HCEC 1CT (cell line): ENCODE data around the gene GLT6D1.
"Not testable (repeated sequence)": the region's sequence is repeated elsewhere in the genome, so short reads cannot be mapped to it uniquely, and the experiment has no call there.

Experiments
- DNase-seq: peaks from one replicate; pipeline ENCODE4 v3.0.0-alpha.2; 2017

GLT6D1 gene

GRCh38 chr9:135639196-135639595 is at the start of gene GLT6D1:
TSS of gene GLT6D1 (minus strand) at chr9:135639540. CDS start at chr9:135639187, 353 bp downstream.
- DNase-seq: no peak

GRCh38 chr9:135689011-135689410 is 49.7 kb upstream of the GLT6D1 start:
- no peak for DNase-seq

- no peak for DNase-seq
These were observed 47.9 kb upstream of the GLT6D1 start for GRCh38 chr9:135687216-135687615.

- DNase-seq: no peak
These were observed 45.4 kb upstream of the GLT6D1 start for GRCh38 chr9:135684691-135685090.

GRCh38 chr9:135683401-135684034 is 44.2 kb upstream of the GLT6D1 start:
- no peak for DNase-seq

GRCh38 chr9:135681161-135681560 is 41.8 kb upstream of the GLT6D1 start:
- no peak for DNase-seq

GRCh38 chr9:135680056-135680455 is 40.7 kb upstream of the GLT6D1 start:
- no peak for DNase-seq

- no peak for DNase-seq
These were observed 39.1 kb upstream of the GLT6D1 start for GRCh38 chr9:135678236-135679017.

- no peak for DNase-seq
These were observed 38.4 kb upstream of the GLT6D1 start for GRCh38 chr9:135677641-135678168.

GRCh38 chr9:135676891-135677290 is 37.6 kb upstream of the GLT6D1 start:
- no peak for DNase-seq

GRCh38 chr9:135674977-135675376 is 35.6 kb upstream of the GLT6D1 start:
- no peak for DNase-seq

- no peak for DNase-seq
These were observed 34.6 kb upstream of the GLT6D1 start for GRCh38 chr9:135673941-135674340.

GRCh38 chr9:135672786-135673185 is 33.4 kb upstream of the GLT6D1 start:
- DNase-seq: not testable (repeated sequence)

- no peak for DNase-seq
These were observed 32.3 kb upstream of the GLT6D1 start for GRCh38 chr9:135671591-135672041.

- DNase-seq: no peak
These were observed 31.6 kb upstream of the GLT6D1 start for GRCh38 chr9:135670721-135671590.

GRCh38 chr9:135669616-135670285 is 30.4 kb upstream of the GLT6D1 start:
- no peak for DNase-seq

GRCh38 chr9:135669018-135669417 is 29.7 kb upstream of the GLT6D1 start:
- not testable (repeated sequence) for DNase-seq

GRCh38 chr9:135667463-135668001 is 28.2 kb upstream of the GLT6D1 start:
- no peak for DNase-seq

GRCh38 chr9:135666534-135667462 is 27.5 kb upstream of the GLT6D1 start:
- DNase-seq: no peak

- DNase-seq: no peak
These were observed 26.5 kb upstream of the GLT6D1 start for GRCh38 chr9:135665795-135666189.
